ENCODE measurements around the gene CEP135. TPM values are rescaled to one million over a fixed set of nuclear protein-coding genes. Genes with fewer than 3 reads are reported as not detected.

The CEP135 gene
- total and polyA plus RNA-seq, 4 donors = 2.2 to 23.0 (median 5.1) TPM

- no peak overlapping the region for H3K9ac ChIP-seq (ENCODE audit: insufficient read depth in 1 of 2, low read length in 2 of 2)
- ATAC-seq (ENCODE audit: insufficient read depth, low FRiP score) = no peak
- peaks cover 0 to 3% (median 0%) of the 10 kb centered on the region in 4 donors for H3K9me3 ChIP-seq (ENCODE audit: control insufficient read depth in 4 of 4, insufficient read depth in 3 of 4, low read length in 3 of 4)
- H3K36me3 ChIP-seq (ENCODE audit: control insufficient read depth in 4 of 4, insufficient read depth in 4 of 4, low read length in 4 of 4) = peaks cover 7 to 16% (median 13%) of the 10 kb centered on the region in 4 donors
- TF ChIP-seq CTCF (IDR thresholded peaks at IDR 0.05; ENCODE audit: control extremely low read depth, extremely low read depth) = no peak
- no peak overlapping the region for H3K27ac ChIP-seq (ENCODE audit: low read depth in 1 of 2, low read length in 1 of 2)
- DNase-seq = no peak
- no peak overlapping the region for H3K4me3 ChIP-seq
- no peaks in the 10 kb centered on the region for H3K27me3 ChIP-seq (ENCODE audit: control insufficient read depth in 3 of 3, insufficient read depth in 3 of 3, low read length in 2 of 3)
- H3K4me1 ChIP-seq (ENCODE audit: control insufficient read depth in 5 of 5, insufficient read depth in 5 of 5, low read length in 5 of 5) = no peaks in the 10 kb centered on the region
- 96 to 99% methylated on average over 3 of the region's 3 CpGs for WGBS, 2 donors
Measured at GRCh38 chr4:56003606-56004005, 54.9 kb downstream of the CEP135 start.

GRCh38 chr4:56004235-56004634, 55.5 kb downstream of the CEP135 start:
- WGBS, 2 donors = 96 to 99% methylated on average over 2 of the region's 2 CpGs

GRCh38 chr4:56007154-56007553, 58.4 kb downstream of the CEP135 start:
- no peak for ATAC-seq (ENCODE audit: insufficient read depth, low FRiP score)
- H3K36me3 ChIP-seq (ENCODE audit: control insufficient read depth in 4 of 4, insufficient read depth in 4 of 4, low read length in 4 of 4) = peaks cover 5 to 17% (median 7%) of the 10 kb centered on the region in 4 donors
- no peaks in the 10 kb centered on the region for H3K4me1 ChIP-seq (ENCODE audit: control insufficient read depth in 5 of 5, insufficient read depth in 5 of 5, low read length in 5 of 5)
- no peak overlapping the region for H3K27ac ChIP-seq (ENCODE audit: low read depth in 1 of 2, low read length in 1 of 2)
- H3K9ac ChIP-seq (ENCODE audit: insufficient read depth in 1 of 2, low read length in 2 of 2) = no peak overlapping the region
- peaks cover 0 to 3% (median 0%) of the 10 kb centered on the region in 4 donors for H3K9me3 ChIP-seq (ENCODE audit: control insufficient read depth in 4 of 4, insufficient read depth in 3 of 4, low read length in 3 of 4)
- H3K4me3 ChIP-seq = no peak overlapping the region
- no peak for TF ChIP-seq CTCF (IDR thresholded peaks at IDR 0.05; ENCODE audit: control extremely low read depth, extremely low read depth)
- H3K27me3 ChIP-seq (ENCODE audit: control insufficient read depth in 3 of 3, insufficient read depth in 3 of 3, low read length in 2 of 3) = no peaks in the 10 kb centered on the region
- no peak for DNase-seq

More at GRCh38 chr4:56004235-56004634, 55.5 kb downstream of the CEP135 start:
- H3K4me1 ChIP-seq (ENCODE audit: control insufficient read depth in 5 of 5, insufficient read depth in 5 of 5, low read length in 5 of 5) = no peaks in the 10 kb centered on the region
- H3K9me3 ChIP-seq (ENCODE audit: control insufficient read depth in 4 of 4, insufficient read depth in 3 of 4, low read length in 3 of 4) = peaks cover 0 to 3% (median 0%) of the 10 kb centered on the region in 4 donors
- H3K27ac ChIP-seq (ENCODE audit: low read depth in 1 of 2, low read length in 1 of 2) = no peak overlapping the region
- H3K27me3 ChIP-seq (ENCODE audit: control insufficient read depth in 3 of 3, insufficient read depth in 3 of 3, low read length in 2 of 3) = no peaks in the 10 kb centered on the region
- DNase-seq = no peak
- TF ChIP-seq CTCF (IDR thresholded peaks at IDR 0.05; ENCODE audit: control extremely low read depth, extremely low read depth) = no peak
- peaks cover 7 to 18% (median 13%) of the 10 kb centered on the region in 4 donors for H3K36me3 ChIP-seq (ENCODE audit: control insufficient read depth in 4 of 4, insufficient read depth in 4 of 4, low read length in 4 of 4)
- no peak overlapping the region for H3K4me3 ChIP-seq
- no peak overlapping the region for H3K9ac ChIP-seq (ENCODE audit: insufficient read depth in 1 of 2, low read length in 2 of 2)
- ATAC-seq (ENCODE audit: insufficient read depth, low FRiP score) = no peak

GRCh38 chr4:56008206-56008605, 59.5 kb downstream of the CEP135 start:
- no peaks in the 10 kb centered on the region for H3K27me3 ChIP-seq (ENCODE audit: control insufficient read depth in 3 of 3, insufficient read depth in 3 of 3, low read length in 2 of 3)
- H3K9ac ChIP-seq (ENCODE audit: insufficient read depth in 1 of 2, low read length in 2 of 2) = no peak overlapping the region
- no peak for DNase-seq
- H3K4me1 ChIP-seq (ENCODE audit: control insufficient read depth in 5 of 5, insufficient read depth in 5 of 5, low read length in 5 of 5) = no peaks in the 10 kb centered on the region
- no peak for TF ChIP-seq CTCF (IDR thresholded peaks at IDR 0.05; ENCODE audit: control extremely low read depth, extremely low read depth)
- peaks cover 5 to 22% (median 11%) of the 10 kb centered on the region in 4 donors for H3K36me3 ChIP-seq (ENCODE audit: control insufficient read depth in 4 of 4, insufficient read depth in 4 of 4, low read length in 4 of 4)
- H3K4me3 ChIP-seq = no peak overlapping the region
- no peak overlapping the region for H3K27ac ChIP-seq (ENCODE audit: low read depth in 1 of 2, low read length in 1 of 2)
- ATAC-seq (ENCODE audit: insufficient read depth, low FRiP score) = no peak
- peaks cover 0 to 3% (median 0%) of the 10 kb centered on the region in 4 donors for H3K9me3 ChIP-seq (ENCODE audit: control insufficient read depth in 4 of 4, insufficient read depth in 3 of 4, low read length in 3 of 4)
